NOMO-1 treated with DMSO at 0.1 percent for 48 hours (cell line): ENCODE data around the gene SERAC1.

Experiments
- DNase-seq: peaks from one replicate; lab custom pipeline; 2025; ENCODE audit not compliant: unreplicated experiment; lab: John Stamatoyannopoulos, UW

SERAC1 gene

GRCh38 chr6:158060455-158061360 lies 107.4 kb downstream of the SERAC1 start:
- DNase-seq = no peak
